Endothelial cell of umbilical vein (primary cell): ENCODE results near the gene HTRA1. TPM values are rescaled to one million over a fixed set of nuclear protein-coding genes. Genes with fewer than 3 reads are reported as not detected.

Experiments
- BruUV-seq: library from RNA; stranded (reverse); fragments of 400-500 nt; replicated peaks from 2 replicates; lab custom pipeline; 2021; lab: Mats Ljungman, UMichigan
- CTCF ChIA-PET: fragments of 300-600, 350-600 bp; sonication (Branson Sonifier 250); formaldehyde crosslinking; loops from one replicate; lab custom pipeline; 2021; ENCODE audit warnings: antibody characterized with exemption, inconsistent platforms; lab: Charles Lee
- POLR2A ChIA-PET: fragments of 300-600, 350-600 bp; sonication (Branson Sonifier 250); formaldehyde crosslinking; loops from one replicate; lab custom pipeline; 2021; ENCODE audit warnings: antibody characterized with exemption, inconsistent platforms; lab: Charles Lee
- DNase-seq: peaks from one replicate; pipeline ENCODE4 v3.0.0-alpha.2; 2011; ENCODE audit warnings: low read depth, low spot score
- FAIRE-seq: peaks from 2 replicates; lab custom pipeline; 2011; peaks lifted over from hg19 to GRCh38; lab: Jason Lieb, UNC
- H2AFZ ChIP-seq: 2 replicates; pipeline ENCODE4 v1.6.0; 2012; ENCODE audit warnings: low read depth, low read length, control low read depth, inconsistent platforms
- H3K27ac ChIP-seq: 2 replicates; pipeline ENCODE4 v1.5.1; 2011; ENCODE audit warnings: low read depth, mild to moderate bottlenecking, control low read depth, low read length, moderate library complexity; ENCODE audit not compliant: insufficient read depth
- H3K27me3 ChIP-seq, 2 experiments: 2 replicates each; pipeline versions ENCODE4 v1.6.0 to v1.6.1; 2011; ENCODE audit warnings: low read length in 2 of 2, mixed read lengths in 1 of 2; ENCODE audit not compliant: control insufficient read depth in 2 of 2, insufficient read depth in 2 of 2
- H3K36me3 ChIP-seq, 2 experiments: 2 replicates in 1 of 2; 3 replicates in 1 of 2; pipeline ENCODE4 v1.5.1; 2011; ENCODE audit warnings: low read length in 2 of 2, mild to moderate bottlenecking in 1 of 2, moderate library complexity in 1 of 2; ENCODE audit not compliant: control insufficient read depth in 2 of 2, insufficient read depth in 2 of 2; ENCODE audit errors: extremely low read depth in 1 of 2
- H3K4me1 ChIP-seq: 3 replicates; pipeline ENCODE4 v1.5.1; 2011; ENCODE audit warnings: mild to moderate bottlenecking, low read length; ENCODE audit not compliant: control insufficient read depth, insufficient read depth; ENCODE audit errors: extremely low read depth
- H3K4me2 ChIP-seq: 2 replicates; pipeline ENCODE4 v1.6.1; 2011; ENCODE audit warnings: low read length, control low read depth, mixed read lengths; ENCODE audit not compliant: insufficient read depth
- H3K4me3 ChIP-seq, 3 experiments: fragments of 200-600 bp in 1 of 3; sonication (generic), shearing (Covaris generic) in 1 of 3; replicated peaks in 1 of 3; 2 replicates each; pipeline ENCODE4 v1.5.1; 2011 to 2016; ENCODE audit warnings: control low read depth in 3 of 3, low read length in 3 of 3, mild to moderate bottlenecking in 2 of 3, inconsistent platforms in 1 of 3, low read depth in 1 of 3, moderate library complexity in 1 of 3; ENCODE audit not compliant: insufficient read depth in 1 of 3
- H3K79me2 ChIP-seq: 2 replicates; pipeline ENCODE4 v1.6.0; 2012; ENCODE audit warnings: low read length, inconsistent platforms; ENCODE audit not compliant: control insufficient read depth, insufficient read depth
- H3K9ac ChIP-seq: replicated peaks from 2 replicates; pipeline ENCODE3; 2011; ENCODE audit warnings: low read length, control low read depth; ENCODE audit not compliant: insufficient read depth; ENCODE audit errors: extremely low read depth
- H3K9me1 ChIP-seq: replicated peaks from 3 replicates; pipeline ENCODE4 v1.6.0; 2011; ENCODE audit warnings: mild to moderate bottlenecking, low read length; ENCODE audit not compliant: control insufficient read depth, insufficient read depth; ENCODE audit errors: extremely low read depth
- H3K9me3 ChIP-seq: replicated peaks from 2 replicates; pipeline ENCODE4 v1.5.1; 2012; ENCODE audit warnings: low read length, inconsistent platforms; ENCODE audit not compliant: control insufficient read depth, insufficient read depth
- H4K20me1 ChIP-seq: replicated peaks from 2 replicates; pipeline ENCODE3; 2011; ENCODE audit warnings: mild to moderate bottlenecking, low read length; ENCODE audit not compliant: control insufficient read depth, insufficient read depth; ENCODE audit errors: extremely low read depth
- CTCF ChIP-seq, 2 donors: IDR thresholded peaks; 1 replicate in 1 of 2; 2 replicates in 1 of 2; pipeline ENCODE4 v1.5.1; 2011; ENCODE audit warnings: low read length in 2 of 2, mild to moderate bottlenecking in 2 of 2, moderate library complexity in 2 of 2, control low read depth in 1 of 2, inconsistent platforms in 1 of 2, low read depth in 1 of 2; ENCODE audit not compliant: insufficient read depth in 1 of 2; ENCODE audit errors: extremely low read depth in 1 of 2
- EZH2 ChIP-seq: IDR thresholded peaks from 2 replicates; pipeline ENCODE4 v1.6.1; 2012; ENCODE audit warnings: borderline replicate concordance, low read depth, mild to moderate bottlenecking, moderate library complexity, low read length, inconsistent platforms; ENCODE audit not compliant: severe bottlenecking
- FOS ChIP-seq: IDR thresholded peaks from 2 replicates; pipeline ENCODE4 v1.6.1; 2011; ENCODE audit warnings: mild to moderate bottlenecking, low read length, moderate library complexity, borderline replicate concordance; ENCODE audit not compliant: insufficient read depth
- GATA2 ChIP-seq: IDR thresholded peaks from 2 replicates; pipeline ENCODE4 v1.7.0; 2011; ENCODE audit warnings: low read depth, mild to moderate bottlenecking, moderate library complexity, mixed read lengths, low read length; ENCODE audit not compliant: insufficient read length, insufficient read depth
- JUN ChIP-seq: IDR thresholded peaks from 2 replicates; pipeline ENCODE4 v1.6.1; 2011; ENCODE audit warnings: borderline replicate concordance, low read depth; ENCODE audit not compliant: insufficient read length, insufficient read depth
- MAX ChIP-seq: IDR thresholded peaks from 2 replicates; pipeline ENCODE4 v1.6.1; 2011; ENCODE audit not compliant: insufficient read depth, insufficient read length
- MYC ChIP-seq: IDR thresholded peaks from one replicate; pipeline ENCODE4 v1.6.1; 2011; ENCODE audit warnings: mild to moderate bottlenecking, low read depth, low read length
- POLR2A ChIP-seq: IDR thresholded peaks from 2 replicates; pipeline ENCODE4 v1.6.1; 2012; ENCODE audit warnings: low read depth, mild to moderate bottlenecking, control low read depth, low read length
- POLR2AphosphoS5 ChIP-seq: IDR thresholded peaks from 2 replicates; pipeline ENCODE4 v1.6.1; 2012; ENCODE audit warnings: low read depth, mild to moderate bottlenecking, control low read depth, low read length, moderate library complexity; ENCODE audit not compliant: insufficient read depth
- dilution Hi-C: fragments of 300-500 bp; cut with MboI; formaldehyde crosslinking; loops from one replicate; pipeline ENCODE4 v1.15.0; 2019; ENCODE audit warnings: low sequenced_read_pairs; ENCODE audit not compliant: extremely low pct_ligation_motif_present
- intact Hi-C: fragments of 100-400 bp; cut with micrococcal nuclease; formaldehyde crosslinking; loops from one replicate; pipeline ENCODE4 v1.10.0; 2022
- polyA plus RNA-seq, 4 experiments: library from polyadenylated mRNA; depleted of rRNA in 3 of 4; stranded (reverse) in 3 of 4; unstranded in 1 of 4; fragments of >200 nt; gene quantifications; 2 replicates each; pipeline versions ENCODE4 v1.2.1 to v1.2.3, GENCODE V29; 2011 to 2012; ENCODE audit warnings: missing spikeins in 1 of 4
- total RNA-seq: library from RNA; stranded (reverse); gene quantifications from 2 replicates; pipeline ENCODE4 v1.2.3, GENCODE V29; 2021

HTRA1 gene
- total and polyA plus RNA-seq, 2 donors (not counting 3 experiments of a cell fraction or from before 2014, with no cell fraction given): 192 to 270 TPM

- intact Hi-C loops: no loop called here
- DNase-seq (no peak), FAIRE-seq (no peak)
- H3K27ac ChIP-seq: no peak overlapping the region
- no peak overlapping the region for H3K4me3 ChIP-seq
- H3K4me1 ChIP-seq: peaks cover 6% of the 10 kb centered on the region
- H3K27me3 ChIP-seq: no peaks in the 10 kb centered on the region
- no peak overlapping the region for H2AFZ ChIP-seq
- no peaks in the 10 kb centered on the region for H3K36me3 ChIP-seq
- no peak overlapping the region for H3K9ac ChIP-seq
- ChIA-PET CTCF (interaction anchor here (1.5 to 2.3 kb wide), 2 partner anchors 28 to 270 kb away, joined by 3 to 8 read pairs; no protein-coding TSS in a partner anchor), POLR2A (no interaction called here)
- no peak overlapping the region for H3K4me2 ChIP-seq
- TF ChIP-seq EZH2 (no peak), JUN (no peak), POLR2A (no peak), MAX (no peak), GATA2 (no peak), CTCF (IDR thresholded peaks at IDR 0.05; ENCODE audit: extremely low read depth in 1 of 2, insufficient read depth in 1 of 2, low read depth in 1 of 2, low read length in 2 of 2) (no peak), MYC (no peak), FOS (no peak), POLR2AphosphoS5 (no peak)
- no peaks in the 10 kb centered on the region for H3K9me3 ChIP-seq
- H3K9me1 ChIP-seq: no peaks in the 10 kb centered on the region
- dilution Hi-C loops: no loop called here
- H4K20me1 ChIP-seq: no peaks in the 10 kb centered on the region
- no peaks in the 10 kb centered on the region for H3K79me2 ChIP-seq
- no TSS peak for BruUV-seq
These were observed 76.2 kb downstream of the HTRA1 start for GRCh38 chr10:122537545-122537944.
